Stimulated activated naive B cell treated with anti-CD40 and anti-IgM and Interleukin-4, amounts not matched to agents 10 μg/mL and 1 μg/mL and 100 μg/mL, for 72 hours (primary cell): ENCODE data around the gene FBXO24.
"Not testable (repeated sequence)": the region's sequence is repeated elsewhere in the genome, so short reads cannot be mapped to it uniquely, and the experiment has no call there.

Experiments
- ATAC-seq, 2 donors: fragments of 150-1000 bp; cut with Tn5 transposase; replicated peaks; 2 replicates each; pipeline ENCODE4 v1.10.0; 2021; ENCODE audit warnings: moderate library complexity in 1 of 2
- DNase-seq: peaks from one replicate; pipeline ENCODE4 v3.0.0; 2021
- H3K27ac Mint-ChIP-seq: one replicate; pipeline ENCODE4 v1.8.0; 2022; ENCODE audit warnings: mild to moderate bottlenecking, mixed read lengths
- H3K27me3 Mint-ChIP-seq, 2 donors: one replicate each; pipeline ENCODE4 v1.8.0; 2022; ENCODE audit warnings: mixed read lengths in 2 of 2
- H3K36me3 Mint-ChIP-seq, 2 donors: one replicate each; pipeline ENCODE4 v1.8.0; 2022; ENCODE audit warnings: mixed read lengths in 2 of 2, mild to moderate bottlenecking in 1 of 2
- H3K4me1 Mint-ChIP-seq, 2 donors: one replicate each; pipeline ENCODE4 v1.8.0; 2022; ENCODE audit warnings: mixed read lengths in 2 of 2, mild to moderate bottlenecking in 1 of 2
- H3K4me3 Mint-ChIP-seq, 2 donors: one replicate each; pipeline ENCODE4 v1.8.0; 2022; ENCODE audit warnings: mild to moderate bottlenecking in 2 of 2, mixed read lengths in 2 of 2, moderate library complexity in 1 of 2
- H3K9me3 Mint-ChIP-seq, 2 donors: one replicate each; pipeline ENCODE4 v1.8.0; 2022; ENCODE audit warnings: mixed read lengths in 2 of 2, mild to moderate bottlenecking in 1 of 2

FBXO24 gene

DNA sequence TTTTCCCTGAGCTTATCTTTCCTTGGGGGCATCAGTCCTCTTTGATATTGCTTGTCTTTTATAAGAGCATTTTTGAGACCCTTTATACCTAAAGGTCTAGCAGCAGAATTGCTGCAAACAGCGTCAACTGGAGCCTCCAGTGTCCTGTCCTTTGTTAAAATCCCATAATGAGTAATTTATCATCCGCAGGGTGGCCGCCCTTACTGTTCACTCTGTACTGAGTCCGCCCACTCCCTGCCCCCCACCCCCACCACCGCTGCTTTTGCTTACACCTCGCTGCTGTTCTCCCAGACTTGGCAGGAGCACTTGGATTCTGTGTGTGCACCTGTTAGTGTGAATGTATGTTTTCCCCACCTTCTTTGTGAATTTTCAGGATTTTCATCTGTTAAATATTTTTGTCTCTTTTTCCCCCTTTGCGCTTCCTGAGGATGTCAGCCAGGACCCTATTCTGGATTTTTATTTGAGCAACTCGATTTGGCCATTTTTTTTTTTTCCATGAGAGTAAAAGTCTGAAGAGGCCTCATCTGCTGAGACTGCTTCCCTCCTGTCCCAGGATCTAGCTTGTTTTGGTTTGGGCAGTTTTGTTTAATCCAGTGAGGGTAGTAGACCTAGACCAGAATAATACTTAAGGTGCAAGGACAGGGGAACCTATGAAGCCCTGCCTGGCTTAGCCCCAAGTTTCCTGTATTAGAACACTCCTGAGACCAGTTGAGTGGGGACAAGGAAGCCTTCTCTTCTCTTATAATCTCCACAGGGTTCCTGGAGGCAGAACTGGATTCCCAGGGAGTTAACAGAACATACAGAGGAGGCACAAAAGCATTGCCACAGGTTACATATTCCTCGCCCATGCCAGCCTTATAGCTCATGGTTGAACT lies 39.0 kb upstream of the FBXO24 start:
- H3K4me3 Mint-ChIP-seq: peak overlapping the region; percentile 74 to 82
- H3K27ac Mint-ChIP-seq: peak overlapping the region; percentile 92
- no peaks in the 10 kb centered on the region for H3K27me3 Mint-ChIP-seq
- H3K36me3 Mint-ChIP-seq: peaks cover 17 to 31% of the 10 kb centered on the region in 2 donors
- peaks cover 60 to 81% of the 10 kb centered on the region in 2 donors for H3K4me1 Mint-ChIP-seq
- ATAC-seq (no peak), DNase-seq (no peak)
- H3K9me3 Mint-ChIP-seq: no peaks in the 10 kb centered on the region

DNA sequence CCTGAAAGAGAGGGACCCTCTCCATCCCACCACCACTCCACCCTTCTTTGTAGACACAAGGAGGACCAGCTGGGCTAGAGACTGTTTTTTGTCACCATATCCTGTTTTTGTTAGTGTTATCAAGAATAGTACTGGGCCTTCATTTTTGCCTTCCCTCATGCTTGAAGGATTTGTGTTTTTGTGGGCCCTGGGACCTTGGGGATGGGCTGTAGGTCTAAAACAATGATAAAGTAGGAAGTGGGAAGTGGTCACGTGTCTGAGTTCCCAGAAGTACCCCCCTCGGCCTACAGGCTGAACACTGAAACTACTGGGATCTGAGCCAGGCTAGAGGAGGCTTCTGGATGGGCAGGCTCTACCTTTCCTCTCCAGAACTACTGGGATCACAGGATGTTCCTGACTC lies 38.3 kb upstream of the FBXO24 start:
- Mint-ChIP-seq H3K9me3 (no peaks in the 10 kb centered on the region), H3K4me1 (peaks cover 55 to 74% of the 10 kb centered on the region in 2 donors), H3K4me3 (peak overlapping the region in 1 of 2 donors; percentile 82), H3K27ac (peak overlapping the region; percentile 74), H3K36me3 (peaks cover 22 to 37% of the 10 kb centered on the region in 2 donors), H3K27me3 (no peaks in the 10 kb centered on the region)
- no peak for ATAC-seq
- no peak for DNase-seq

DNA sequence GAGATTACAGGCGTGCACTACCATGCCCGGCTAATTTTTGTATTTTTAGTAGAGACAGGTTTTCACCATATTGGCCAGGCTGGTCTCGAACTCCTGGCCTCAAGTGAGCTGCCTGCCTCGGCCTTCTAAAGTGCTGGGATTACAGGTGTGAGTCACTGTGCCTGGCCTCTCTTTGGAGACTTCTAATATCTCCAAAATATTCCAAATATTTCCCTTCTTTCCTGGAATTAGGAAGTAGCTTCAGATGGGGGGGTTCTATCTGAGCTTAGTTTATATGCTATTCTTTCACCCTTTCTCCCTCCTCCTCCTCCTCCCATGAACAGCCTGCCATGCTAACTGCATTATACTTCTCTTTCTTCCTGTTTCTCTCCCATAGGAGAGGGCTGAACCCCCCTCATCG lies 37.7 kb upstream of the FBXO24 start:
- H3K9me3 Mint-ChIP-seq, ATAC-seq, H3K27me3 Mint-ChIP-seq, DNase-seq: not testable (repeated sequence)
- H3K36me3 Mint-ChIP-seq: peaks cover 25 to 40% of the 10 kb centered on the region in 2 donors
- H3K4me3 Mint-ChIP-seq: peak overlapping the region; percentile 28 to 57
- H3K4me1 Mint-ChIP-seq: peaks cover 51 to 68% of the 10 kb centered on the region in 2 donors
- H3K27ac Mint-ChIP-seq: peak overlapping the region; percentile 95

DNA sequence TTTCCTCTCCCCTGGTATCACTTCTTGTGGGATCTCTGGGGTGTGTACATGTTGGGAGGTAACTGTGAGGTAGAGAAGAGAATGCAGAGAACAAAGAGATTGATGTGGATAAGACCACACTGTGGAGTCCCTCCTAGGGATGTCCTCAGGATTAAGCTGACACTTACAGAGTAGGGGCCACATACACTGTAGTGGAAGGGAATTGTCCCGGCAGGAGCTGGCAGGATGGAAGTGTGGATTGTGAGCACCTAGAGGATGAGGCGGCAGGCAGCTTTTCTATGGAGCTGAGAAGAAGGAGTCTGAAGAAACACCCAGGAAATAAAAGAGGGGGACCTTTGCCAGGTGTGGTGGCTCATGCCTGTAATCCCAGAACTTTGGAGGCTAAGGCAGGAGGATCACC lies 33.6 kb upstream of the FBXO24 start:
- DNase-seq (no peak), ATAC-seq (no peak)
- no peak overlapping the region for H3K4me3 Mint-ChIP-seq
- no peaks in the 10 kb centered on the region for H3K9me3 Mint-ChIP-seq
- H3K27ac Mint-ChIP-seq: no peak overlapping the region
- no peaks in the 10 kb centered on the region for H3K27me3 Mint-ChIP-seq
- H3K4me1 Mint-ChIP-seq: peaks cover 16 to 27% of the 10 kb centered on the region in 2 donors
- H3K36me3 Mint-ChIP-seq: peaks cover 42 to 54% of the 10 kb centered on the region in 2 donors

DNA sequence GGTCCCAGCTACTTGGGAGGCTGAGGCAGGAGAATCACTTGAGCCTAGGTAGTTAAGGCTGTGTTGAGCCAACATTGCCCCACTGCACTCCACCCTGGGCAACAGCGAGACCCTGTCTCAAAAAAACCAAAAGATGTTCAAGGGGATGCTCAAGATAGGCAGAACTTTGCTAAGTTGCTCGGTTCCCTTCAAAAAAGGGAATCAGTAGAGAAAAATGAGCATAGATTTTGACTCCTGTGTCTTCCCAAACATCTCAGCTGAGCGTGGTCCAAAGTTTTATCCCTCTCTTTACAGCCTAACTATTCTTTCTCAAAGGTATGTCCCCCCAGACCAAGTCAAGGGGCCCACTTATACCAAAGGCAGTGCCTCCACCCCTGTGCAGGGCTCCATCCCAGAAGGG lies 33.1 kb upstream of the FBXO24 start:
- Mint-ChIP-seq H3K9me3 (no peaks in the 10 kb centered on the region), H3K36me3 (peaks cover 42 to 50% of the 10 kb centered on the region in 2 donors), H3K4me1 (peaks cover 12 to 22% of the 10 kb centered on the region in 2 donors), H3K27ac (peak overlapping the region; percentile 25), H3K4me3 (no peak overlapping the region), H3K27me3 (no peaks in the 10 kb centered on the region)
- DNase-seq (no peak), ATAC-seq (no peak)

DNA sequence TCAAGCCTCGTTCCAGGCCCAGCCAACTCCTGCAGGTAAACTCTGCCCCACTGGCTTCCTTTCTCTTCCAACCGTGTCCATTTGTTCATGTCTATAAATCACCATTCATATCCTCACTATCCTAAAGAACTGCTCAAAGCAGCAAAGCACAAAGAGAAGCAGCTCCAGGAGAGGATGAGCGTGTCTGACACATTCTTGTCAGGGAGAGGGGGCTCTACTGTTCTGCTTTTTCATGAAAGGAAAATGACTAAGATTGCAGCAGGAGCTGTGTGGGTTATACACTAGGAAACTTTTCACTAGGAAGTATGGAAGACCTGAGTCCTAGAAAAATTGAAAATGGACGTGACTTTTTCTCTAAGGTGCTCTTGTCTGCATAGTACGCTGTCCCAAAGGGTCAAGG lies 30.4 kb upstream of the FBXO24 start:
- peaks cover 32 to 45% of the 10 kb centered on the region in 2 donors for H3K36me3 Mint-ChIP-seq
- H3K4me1 Mint-ChIP-seq: peaks cover 4 to 13% of the 10 kb centered on the region in 2 donors
- H3K27ac Mint-ChIP-seq: peak overlapping the region; percentile 33
- H3K9me3 Mint-ChIP-seq: no peaks in the 10 kb centered on the region
- no peak overlapping the region for H3K4me3 Mint-ChIP-seq
- ATAC-seq (no peak), DNase-seq (no peak)
- H3K27me3 Mint-ChIP-seq: no peaks in the 10 kb centered on the region

DNA sequence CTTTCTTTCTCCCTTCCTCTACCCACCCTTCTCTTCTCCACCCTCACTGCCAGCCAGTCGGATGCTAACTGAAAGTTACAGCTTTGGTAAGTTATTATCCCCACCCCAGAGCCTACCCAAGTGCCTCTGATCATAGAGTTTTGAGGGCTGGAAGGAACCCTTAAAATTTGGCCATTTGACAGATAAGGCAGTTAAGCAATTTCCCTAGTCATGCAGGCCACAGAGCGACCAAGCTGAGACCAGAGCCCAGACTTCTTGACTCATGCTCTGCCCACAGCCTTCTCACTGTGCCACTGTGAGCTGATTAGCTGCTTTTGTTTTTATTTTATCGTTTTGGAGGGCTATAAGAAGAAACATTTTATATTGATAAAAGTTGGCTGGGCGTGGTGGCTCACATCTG lies 29.6 kb upstream of the FBXO24 start:
- Mint-ChIP-seq H3K9me3 (no peaks in the 10 kb centered on the region), H3K27ac (no peak overlapping the region), H3K4me3 (no peak overlapping the region), H3K27me3 (no peaks in the 10 kb centered on the region), H3K36me3 (peaks cover 32 to 45% of the 10 kb centered on the region in 2 donors), H3K4me1 (peaks cover 4 to 11% of the 10 kb centered on the region in 2 donors)
- ATAC-seq (no peak), DNase-seq (no peak)

DNA sequence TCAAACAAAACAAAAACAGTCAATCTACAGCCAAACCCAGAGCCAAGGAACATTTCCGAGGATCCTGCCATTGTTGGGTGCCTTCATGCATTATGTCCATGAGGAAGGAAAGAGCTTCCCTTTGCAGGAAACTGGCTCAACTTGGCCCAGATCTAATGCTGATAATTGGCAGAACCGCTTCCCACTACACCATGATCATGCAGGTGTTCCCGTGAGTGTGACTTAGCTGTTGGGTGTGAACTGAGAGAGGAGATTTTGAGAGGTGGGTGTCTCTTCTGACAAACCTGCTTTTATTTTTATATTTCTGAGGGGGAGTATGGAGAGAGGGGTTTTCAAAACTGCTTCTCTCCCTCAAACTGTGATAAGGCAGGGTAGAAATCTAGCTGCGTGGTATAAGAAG lies 27.0 kb upstream of the FBXO24 start:
- Mint-ChIP-seq H3K27ac (no peak overlapping the region), H3K36me3 (peaks cover 38 to 49% of the 10 kb centered on the region in 2 donors), H3K4me3 (no peak overlapping the region), H3K4me1 (peaks cover 4 to 19% of the 10 kb centered on the region in 2 donors), H3K9me3 (no peaks in the 10 kb centered on the region), H3K27me3 (no peaks in the 10 kb centered on the region)
- ATAC-seq (no peak), DNase-seq (no peak)

DNA sequence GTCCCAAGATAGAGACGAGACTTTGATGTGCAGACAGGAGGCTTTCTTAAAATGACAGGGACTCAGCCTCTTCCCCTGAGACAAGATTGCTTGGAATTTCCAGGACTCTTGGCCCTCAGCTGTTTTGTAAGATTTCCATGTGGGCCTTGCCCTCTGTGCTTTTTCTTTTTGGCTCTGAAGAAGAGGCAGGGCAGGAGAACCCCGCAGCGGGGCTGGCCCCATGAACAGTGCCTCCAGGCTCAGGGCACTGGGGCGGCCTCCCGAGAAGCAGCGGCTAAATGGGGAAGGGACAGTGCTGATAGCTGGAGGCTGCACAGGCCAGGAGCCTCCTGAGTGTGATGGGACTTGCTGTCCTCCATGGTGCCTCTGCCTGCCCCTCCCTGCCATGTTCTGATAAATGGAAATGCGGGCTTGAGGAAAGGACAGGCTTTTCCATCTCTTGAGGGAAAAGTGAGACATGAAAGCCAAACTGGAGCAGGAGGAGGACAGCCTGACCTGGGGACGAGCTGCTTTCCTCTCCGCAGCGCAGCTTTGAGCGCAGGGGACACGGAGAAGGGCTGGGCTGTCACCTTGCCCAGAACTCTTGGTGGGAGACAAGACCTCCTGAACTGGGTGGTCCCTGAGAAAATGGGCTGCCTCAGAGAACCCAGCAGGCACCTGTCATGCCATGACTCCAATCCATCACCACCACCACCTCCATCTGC lies 24.5 kb upstream of the FBXO24 start:
- Mint-ChIP-seq H3K9me3 (no peaks in the 10 kb centered on the region), H3K27ac (no peak overlapping the region), H3K36me3 (peaks cover 39 to 54% of the 10 kb centered on the region in 2 donors), H3K27me3 (no peaks in the 10 kb centered on the region), H3K4me3 (no peak overlapping the region), H3K4me1 (peaks cover 4 to 20% of the 10 kb centered on the region in 2 donors)
- DNase-seq (no peak), ATAC-seq (no peak)

DNA sequence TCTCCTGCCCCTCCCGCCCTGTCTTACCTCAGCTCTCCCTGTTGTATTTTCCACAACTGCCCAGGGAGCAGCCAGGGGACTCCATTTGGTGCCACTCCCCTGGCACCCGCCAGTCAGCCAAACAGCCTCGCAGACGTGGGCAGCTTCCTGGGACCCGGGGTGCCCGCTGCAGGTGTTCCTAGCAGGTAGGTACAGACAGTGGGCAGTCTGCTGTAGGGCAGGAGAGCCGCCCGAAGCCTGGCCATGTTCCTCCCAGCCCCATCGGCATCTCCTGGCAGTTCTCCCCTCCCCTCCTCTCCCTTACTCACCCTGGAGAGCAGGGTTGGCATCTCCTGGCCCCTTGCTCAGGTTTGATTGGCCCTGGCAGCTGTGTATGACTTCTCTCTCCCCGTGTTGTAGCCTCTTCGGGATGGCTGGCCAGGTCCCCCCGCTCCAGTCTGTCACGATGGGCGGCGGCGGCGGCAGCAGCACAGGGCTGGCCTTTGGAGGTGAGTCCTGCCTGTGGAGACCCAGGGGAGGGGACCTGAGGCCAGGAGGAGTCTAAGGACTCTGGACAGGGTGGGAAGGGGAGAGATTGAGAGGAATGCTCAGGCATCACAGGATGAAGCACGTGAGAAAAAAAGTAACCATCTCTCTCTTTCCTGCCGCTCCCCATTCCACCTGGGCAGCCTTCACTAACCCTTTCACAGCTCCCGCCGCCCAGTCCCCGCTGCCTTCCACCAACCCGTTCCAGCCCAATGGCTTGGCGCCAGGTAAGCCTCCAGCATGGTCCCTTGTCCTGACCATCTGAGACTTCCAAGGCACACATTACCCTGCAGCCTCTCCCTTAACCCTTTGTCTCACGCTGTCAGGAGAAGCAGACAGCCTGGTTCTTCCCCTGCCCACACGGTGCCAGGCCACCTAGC lies 23.7 kb upstream of the FBXO24 start:
- Mint-ChIP-seq H3K36me3 (peaks cover 35 to 50% of the 10 kb centered on the region in 2 donors), H3K27me3 (no peaks in the 10 kb centered on the region), H3K27ac (peak overlapping the region; percentile 34), H3K9me3 (no peaks in the 10 kb centered on the region), H3K4me3 (no peak overlapping the region), H3K4me1 (peaks cover 7 to 24% of the 10 kb centered on the region in 2 donors)
- no peak for DNase-seq
- ATAC-seq: no peak

DNA sequence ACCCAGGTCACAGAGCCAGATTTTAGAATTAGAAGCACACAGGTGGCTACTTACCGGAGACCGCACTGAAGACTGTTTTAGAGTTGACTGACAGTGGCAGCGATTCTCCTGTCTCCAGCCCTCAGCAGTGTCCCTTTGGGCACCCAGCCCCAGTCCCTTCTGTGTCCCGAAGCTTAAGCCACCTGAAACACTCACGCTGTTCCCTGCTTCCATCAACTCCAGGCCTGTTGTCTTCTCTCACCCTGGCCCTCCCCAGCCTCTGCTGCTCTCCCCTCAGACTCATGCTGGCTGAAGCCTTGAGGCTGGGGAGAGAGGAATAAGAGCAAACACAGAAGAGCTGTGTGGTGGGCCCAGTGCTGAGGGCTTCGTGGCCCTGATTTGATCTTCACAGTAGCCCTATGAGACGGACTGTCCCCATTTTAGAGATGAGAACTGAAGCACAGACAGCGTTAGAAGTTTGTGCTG lies 23.0 kb upstream of the FBXO24 start:
- H3K36me3 Mint-ChIP-seq: peaks cover 35 to 50% of the 10 kb centered on the region in 2 donors
- H3K27ac Mint-ChIP-seq: no peak overlapping the region
- no peaks in the 10 kb centered on the region for H3K9me3 Mint-ChIP-seq
- DNase-seq (no peak), ATAC-seq (no peak)
- no peak overlapping the region for H3K4me3 Mint-ChIP-seq
- no peaks in the 10 kb centered on the region for H3K27me3 Mint-ChIP-seq
- H3K4me1 Mint-ChIP-seq: peaks cover 12 to 31% of the 10 kb centered on the region in 2 donors

DNA sequence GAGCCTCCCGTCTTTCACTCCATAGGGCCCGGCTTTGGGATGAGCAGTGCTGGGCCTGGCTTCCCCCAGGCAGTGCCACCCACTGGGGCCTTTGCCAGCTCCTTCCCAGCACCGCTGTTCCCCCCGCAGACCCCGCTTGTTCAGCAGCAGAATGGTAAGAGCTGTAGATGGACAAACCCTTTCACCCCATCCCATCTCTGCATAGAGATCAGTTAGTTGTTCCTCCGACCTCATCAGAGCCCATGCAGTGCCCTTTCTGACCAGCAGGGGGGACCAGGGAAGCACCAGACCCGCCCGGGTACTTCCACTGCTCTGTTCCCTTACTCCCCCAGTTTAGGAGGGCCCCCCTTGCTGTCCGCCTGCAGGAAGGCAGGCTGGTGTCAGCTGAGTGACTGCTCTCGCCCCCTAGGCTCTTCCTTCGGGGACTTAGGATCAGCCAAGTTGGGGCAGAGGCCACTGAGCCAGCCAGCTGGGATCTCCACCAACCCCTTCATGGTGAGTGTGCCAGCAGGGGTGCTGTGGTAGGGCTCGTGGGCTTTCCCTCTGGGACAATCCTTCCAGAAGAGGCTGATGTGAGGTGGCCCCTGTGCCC lies 22.2 kb upstream of the FBXO24 start:
- Mint-ChIP-seq H3K9me3 (no peaks in the 10 kb centered on the region), H3K27ac (no peak overlapping the region), H3K4me1 (peaks cover 18 to 36% of the 10 kb centered on the region in 2 donors), H3K4me3 (no peak overlapping the region), H3K36me3 (peaks cover 36 to 46% of the 10 kb centered on the region in 2 donors), H3K27me3 (no peaks in the 10 kb centered on the region)
- ATAC-seq (peak; percentile 72 to 75), DNase-seq (peak; percentile 53)

DNA sequence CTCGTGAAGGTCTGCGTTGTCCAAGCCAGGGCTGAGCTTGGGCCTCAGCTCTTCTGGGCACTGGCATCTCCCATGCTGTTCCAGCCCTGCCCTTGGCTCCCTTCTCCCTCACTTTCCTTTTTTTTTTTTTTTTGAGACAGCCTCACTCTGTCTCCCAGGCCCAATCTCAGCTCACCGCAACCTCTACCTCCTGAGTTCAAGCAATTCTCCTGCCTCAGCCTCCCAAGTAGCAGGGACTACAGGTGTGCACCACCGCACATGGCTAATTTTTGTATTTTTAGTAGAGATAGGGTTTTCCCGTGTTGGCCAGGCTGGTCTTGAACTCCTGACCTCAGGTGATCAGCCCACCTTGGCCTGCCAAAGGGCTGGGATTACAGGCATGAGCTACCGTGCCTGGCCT lies 21.7 kb upstream of the FBXO24 start:
- not testable (repeated sequence) for ATAC-seq, H3K9me3 Mint-ChIP-seq, H3K27ac Mint-ChIP-seq, H3K27me3 Mint-ChIP-seq, DNase-seq, H3K4me3 Mint-ChIP-seq
- peaks cover 23 to 36% of the 10 kb centered on the region in 2 donors for H3K4me1 Mint-ChIP-seq
- H3K36me3 Mint-ChIP-seq: peaks cover 36 to 41% of the 10 kb centered on the region in 2 donors
